HG03025 (cell line): Measurements from ENCODE around the gene ECHS1.
"Not testable (repeated sequence)": the region's sequence is repeated elsewhere in the genome, so short reads cannot be mapped to it uniquely, and the experiment has no call there.

Source experiments
- ATAC-seq: cut with Tn5 transposase; IDR thresholded peaks from one replicate; pipeline ENCODE4 v1.9.1; 2021; ENCODE audit warnings: mild to moderate bottlenecking, moderate library complexity; ENCODE audit not compliant: unreplicated experiment, low FRiP score

Gene ECHS1

GRCh38 chr10:133327651-133328357 lies 45.4 kb downstream of the ECHS1 start:
- no peak for ATAC-seq

GRCh38 chr10:133326745-133327650 lies 46.2 kb downstream of the ECHS1 start:
- ATAC-seq, result no peak

GRCh38 chr10:133326223-133326551 lies 47.0 kb downstream of the ECHS1 start:
- ATAC-seq, result no peak

GRCh38 chr10:133325440-133326222 lies 47.5 kb downstream of the ECHS1 start:
- no peak for ATAC-seq

GRCh38 chr10:133324857-133325260 lies 48.3 kb downstream of the ECHS1 start:
- no peak for ATAC-seq

GRCh38 chr10:133324198-133324792 lies 48.9 kb downstream of the ECHS1 start:
- ATAC-seq, result no peak

GRCh38 chr10:133322064-133322709 lies 51.0 kb downstream of the ECHS1 start:
- ATAC-seq, result not testable (repeated sequence)

- not testable (repeated sequence) for ATAC-seq
These were observed 52.2 kb downstream of the ECHS1 start for GRCh38 chr10:133320852-133321422.

GRCh38 chr10:133318494-133319127 lies 54.5 kb downstream of the ECHS1 start:
- ATAC-seq, result no peak

- no peak for ATAC-seq
These were observed 56.4 kb downstream of the ECHS1 start for GRCh38 chr10:133316732-133317131.

- ATAC-seq, result no peak
These were observed 56.9 kb downstream of the ECHS1 start for GRCh38 chr10:133316266-133316665.

GRCh38 chr10:133315847-133316246 lies 57.3 kb downstream of the ECHS1 start:
- ATAC-seq, result no peak

- ATAC-seq, result no peak
These were observed 58.2 kb downstream of the ECHS1 start for GRCh38 chr10:133314911-133315310.

GRCh38 chr10:133313192-133313591 lies 60.0 kb downstream of the ECHS1 start:
- no peak for ATAC-seq

- no peak for ATAC-seq
These were observed 60.4 kb downstream of the ECHS1 start for GRCh38 chr10:133312769-133313145.
